22Rv1 (cell line): ENCODE data around the gene RNF214.

ENCODE experiments used
- H3K27ac ChIP-seq: fragments of 450-650 bp; 2 replicates; pipeline ENCODE4 v1.5.1; 2017
- ZFX ChIP-seq: fragments of 450-650 bp; IDR thresholded peaks from 2 replicates; pipeline ENCODE4 v1.6.1; 2017; ENCODE audit warnings: antibody characterized with exemption, borderline replicate concordance
- TF ChIP-seq, protein P1 (sequence below): fragments of 450-650 bp; IDR thresholded peaks from 2 replicates; pipeline ENCODE4 v1.5.1; 2017; ENCODE audit warnings: mild to moderate bottlenecking

Gene RNF214

DNA sequence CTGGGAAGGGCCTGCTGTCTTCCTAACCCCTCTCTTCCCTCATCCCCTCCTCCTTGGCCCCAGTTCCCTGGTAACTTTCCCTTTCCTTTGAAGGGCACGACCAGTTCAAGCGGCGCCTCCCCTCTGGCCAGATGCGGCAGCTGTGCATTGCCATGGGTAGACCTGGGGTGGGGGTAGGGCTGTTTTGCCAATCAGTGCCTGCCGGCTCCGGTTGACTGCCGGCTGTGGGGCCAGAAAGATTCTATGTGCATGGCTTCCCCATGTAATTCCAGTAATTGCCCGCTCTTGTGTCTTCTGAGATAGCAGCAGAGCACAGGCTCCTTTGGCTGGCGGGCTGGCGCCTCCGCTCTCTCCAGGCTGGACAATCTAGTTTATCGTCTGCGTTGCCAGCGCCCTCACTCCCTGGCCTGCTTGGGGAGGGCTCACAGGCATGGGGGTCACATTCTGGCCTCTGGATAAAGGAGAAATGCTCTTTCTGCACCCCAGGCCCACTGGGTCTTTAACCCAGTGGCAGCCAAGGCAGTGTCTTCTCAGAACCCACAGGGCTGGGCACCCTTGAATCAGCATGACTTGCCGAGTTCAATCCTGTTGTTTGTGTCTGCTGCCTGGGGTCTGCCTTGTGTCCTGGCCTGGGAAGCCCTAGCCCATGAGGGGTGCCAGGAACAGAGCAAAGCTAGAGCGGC is 44.5 kb upstream of the RNF214 start:
- no peak overlapping the region for H3K27ac ChIP-seq
- TF ChIP-seq, protein P1, sequence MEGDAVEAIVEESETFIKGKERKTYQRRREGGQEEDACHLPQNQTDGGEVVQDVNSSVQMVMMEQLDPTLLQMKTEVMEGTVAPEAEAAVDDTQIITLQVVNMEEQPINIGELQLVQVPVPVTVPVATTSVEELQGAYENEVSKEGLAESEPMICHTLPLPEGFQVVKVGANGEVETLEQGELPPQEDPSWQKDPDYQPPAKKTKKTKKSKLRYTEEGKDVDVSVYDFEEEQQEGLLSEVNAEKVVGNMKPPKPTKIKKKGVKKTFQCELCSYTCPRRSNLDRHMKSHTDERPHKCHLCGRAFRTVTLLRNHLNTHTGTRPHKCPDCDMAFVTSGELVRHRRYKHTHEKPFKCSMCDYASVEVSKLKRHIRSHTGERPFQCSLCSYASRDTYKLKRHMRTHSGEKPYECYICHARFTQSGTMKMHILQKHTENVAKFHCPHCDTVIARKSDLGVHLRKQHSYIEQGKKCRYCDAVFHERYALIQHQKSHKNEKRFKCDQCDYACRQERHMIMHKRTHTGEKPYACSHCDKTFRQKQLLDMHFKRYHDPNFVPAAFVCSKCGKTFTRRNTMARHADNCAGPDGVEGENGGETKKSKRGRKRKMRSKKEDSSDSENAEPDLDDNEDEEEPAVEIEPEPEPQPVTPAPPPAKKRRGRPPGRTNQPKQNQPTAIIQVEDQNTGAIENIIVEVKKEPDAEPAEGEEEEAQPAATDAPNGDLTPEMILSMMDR: no peak
- TF ChIP-seq ZFX: no peak

DNA sequence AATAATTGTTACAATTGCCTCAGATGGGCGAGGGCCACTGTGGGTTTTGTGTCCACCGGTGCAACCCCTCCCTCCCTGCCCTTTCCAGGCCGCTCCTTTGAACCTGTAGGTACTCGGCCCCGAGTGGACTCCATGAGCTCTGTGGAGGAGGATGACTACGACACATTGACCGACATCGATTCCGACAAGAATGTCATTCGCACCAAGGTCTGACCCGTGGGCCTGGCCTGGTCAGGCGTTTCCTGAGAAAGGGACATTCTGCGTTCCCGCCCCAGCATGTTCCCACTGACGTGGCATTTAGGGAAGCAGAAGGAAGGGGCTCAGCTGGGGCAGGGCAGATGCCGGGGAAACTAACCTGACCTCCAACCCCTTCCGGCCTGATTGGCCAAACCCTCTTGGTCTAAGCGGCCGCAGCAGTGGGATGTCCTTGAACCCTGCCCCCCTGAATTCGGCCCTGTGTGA is 43.8 kb upstream of the RNF214 start:
- H3K27ac ChIP-seq: no peak overlapping the region
- TF ChIP-seq, protein P1: no peak
- TF ChIP-seq ZFX: no peak

DNA sequence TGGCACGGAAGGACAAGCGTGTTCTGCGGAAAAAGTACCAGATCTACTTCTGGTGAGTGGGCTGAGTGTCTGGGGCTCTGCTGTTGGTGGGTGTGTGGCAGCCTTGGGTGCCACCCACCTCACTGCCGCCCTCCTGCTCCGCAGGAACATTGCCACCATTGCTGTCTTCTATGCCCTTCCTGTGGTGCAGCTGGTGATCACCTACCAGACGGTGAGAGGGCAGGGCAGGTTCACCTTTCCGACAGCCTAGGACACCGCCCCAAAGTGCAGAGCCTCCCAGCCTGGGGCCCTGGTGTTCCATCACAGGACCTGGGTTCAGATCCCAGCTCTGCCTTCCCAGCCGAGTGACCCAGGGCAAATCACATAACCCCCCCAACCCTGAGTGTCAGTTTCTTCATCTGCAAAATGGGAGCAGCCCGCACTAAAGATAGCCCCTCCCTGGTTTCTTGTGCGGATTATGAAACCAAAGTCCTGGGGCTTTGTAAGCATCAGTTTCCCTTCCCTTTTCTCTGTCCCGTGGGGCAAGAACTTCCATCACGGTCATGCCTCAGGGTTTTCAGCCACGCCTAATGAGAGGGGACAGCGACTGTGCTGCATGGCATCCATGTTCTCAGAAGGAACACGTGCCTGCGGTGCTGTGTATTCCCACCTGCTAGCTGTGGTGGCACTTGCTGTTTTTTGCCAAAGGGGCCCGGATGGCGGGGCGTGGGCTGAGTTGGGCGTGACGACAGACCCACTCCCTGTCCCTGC is 43.1 kb upstream of the RNF214 start:
- no peak overlapping the region for H3K27ac ChIP-seq
- TF ChIP-seq, protein P1: no peak
- TF ChIP-seq ZFX: no peak

DNA sequence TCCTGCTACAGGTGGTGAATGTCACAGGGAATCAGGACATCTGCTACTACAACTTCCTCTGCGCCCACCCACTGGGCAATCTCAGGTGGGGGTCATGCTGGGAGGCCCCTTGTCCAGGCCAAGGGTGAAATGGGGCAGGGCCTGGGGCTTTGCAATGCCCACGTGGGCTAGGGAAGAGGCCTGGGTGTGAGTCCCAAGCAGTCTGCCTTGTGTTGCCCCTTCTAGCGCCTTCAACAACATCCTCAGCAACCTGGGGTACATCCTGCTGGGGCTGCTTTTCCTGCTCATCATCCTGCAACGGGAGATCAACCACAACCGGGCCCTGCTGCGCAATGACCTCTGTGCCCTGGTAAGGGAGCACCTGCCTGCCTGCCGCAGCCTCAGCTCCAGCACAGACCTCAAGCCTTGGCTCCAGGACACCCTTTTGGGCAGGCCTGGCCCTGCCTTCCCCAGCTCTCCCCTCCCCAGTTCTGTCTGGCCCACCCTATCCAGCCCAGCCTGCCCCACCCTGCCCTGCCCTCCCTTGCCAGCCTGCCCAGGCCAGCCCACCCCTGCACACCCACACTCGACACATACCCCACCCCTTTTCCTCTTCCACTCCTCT is 42.4 kb upstream of the RNF214 start:
- no peak overlapping the region for H3K27ac ChIP-seq
- no peak for TF ChIP-seq ZFX

DNA sequence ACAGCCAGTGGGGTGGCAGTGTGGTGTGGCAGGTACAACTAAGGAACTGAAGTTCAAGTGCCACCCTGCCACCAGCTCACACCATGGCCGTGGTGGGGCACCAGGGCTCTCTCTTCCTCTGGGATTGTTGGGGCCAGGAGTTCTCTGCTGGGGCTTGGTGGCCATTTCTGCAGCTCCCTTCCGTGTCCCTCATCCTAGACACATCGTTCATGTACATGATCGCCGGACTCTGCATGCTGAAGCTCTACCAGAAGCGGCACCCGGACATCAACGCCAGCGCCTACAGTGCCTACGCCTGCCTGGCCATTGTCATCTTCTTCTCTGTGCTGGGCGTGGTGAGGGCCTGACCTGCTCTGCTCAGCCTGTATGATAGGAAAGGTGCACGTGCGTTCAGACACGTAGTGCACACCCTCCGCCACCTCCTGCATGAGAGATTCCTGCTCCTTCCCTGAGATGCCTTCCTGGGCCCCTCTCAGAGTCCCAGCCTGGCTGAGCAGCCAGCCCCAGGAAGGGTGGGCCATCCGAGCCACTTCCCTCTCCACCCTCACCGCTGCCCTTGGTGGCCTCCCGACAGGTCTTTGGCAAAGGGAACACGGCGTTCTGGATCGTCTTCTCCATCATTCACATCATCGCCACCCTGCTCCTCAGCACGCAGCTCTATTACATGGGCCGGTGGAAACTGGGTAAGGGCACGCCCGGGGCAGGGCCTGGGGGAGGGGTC is 40.6 kb upstream of the RNF214 start:
- H3K27ac ChIP-seq: no peak overlapping the region
- TF ChIP-seq, protein P1: no peak
- no peak for TF ChIP-seq ZFX

DNA sequence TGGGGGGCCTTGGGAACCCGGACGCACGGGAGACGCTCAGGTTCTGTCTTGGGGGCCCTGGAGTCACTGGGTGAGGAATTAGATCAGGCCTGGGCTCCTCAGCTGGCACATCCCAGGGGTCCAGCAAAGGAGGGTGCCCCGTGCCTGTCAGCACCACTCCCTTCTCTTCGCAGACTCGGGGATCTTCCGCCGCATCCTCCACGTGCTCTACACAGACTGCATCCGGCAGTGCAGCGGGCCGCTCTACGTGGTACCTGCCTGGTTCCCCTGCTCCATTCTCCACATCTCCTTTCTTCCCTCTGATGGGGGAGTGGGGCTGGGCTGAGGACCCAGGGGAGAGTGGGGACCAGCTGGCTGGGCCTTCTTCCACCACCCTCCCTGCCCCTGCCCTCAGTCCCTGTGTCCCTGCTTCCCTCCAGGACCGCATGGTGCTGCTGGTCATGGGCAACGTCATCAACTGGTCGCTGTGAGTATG is 40.0 kb upstream of the RNF214 start:
- TF ChIP-seq, protein P1: no peak
- no peak for TF ChIP-seq ZFX
- no peak overlapping the region for H3K27ac ChIP-seq

DNA sequence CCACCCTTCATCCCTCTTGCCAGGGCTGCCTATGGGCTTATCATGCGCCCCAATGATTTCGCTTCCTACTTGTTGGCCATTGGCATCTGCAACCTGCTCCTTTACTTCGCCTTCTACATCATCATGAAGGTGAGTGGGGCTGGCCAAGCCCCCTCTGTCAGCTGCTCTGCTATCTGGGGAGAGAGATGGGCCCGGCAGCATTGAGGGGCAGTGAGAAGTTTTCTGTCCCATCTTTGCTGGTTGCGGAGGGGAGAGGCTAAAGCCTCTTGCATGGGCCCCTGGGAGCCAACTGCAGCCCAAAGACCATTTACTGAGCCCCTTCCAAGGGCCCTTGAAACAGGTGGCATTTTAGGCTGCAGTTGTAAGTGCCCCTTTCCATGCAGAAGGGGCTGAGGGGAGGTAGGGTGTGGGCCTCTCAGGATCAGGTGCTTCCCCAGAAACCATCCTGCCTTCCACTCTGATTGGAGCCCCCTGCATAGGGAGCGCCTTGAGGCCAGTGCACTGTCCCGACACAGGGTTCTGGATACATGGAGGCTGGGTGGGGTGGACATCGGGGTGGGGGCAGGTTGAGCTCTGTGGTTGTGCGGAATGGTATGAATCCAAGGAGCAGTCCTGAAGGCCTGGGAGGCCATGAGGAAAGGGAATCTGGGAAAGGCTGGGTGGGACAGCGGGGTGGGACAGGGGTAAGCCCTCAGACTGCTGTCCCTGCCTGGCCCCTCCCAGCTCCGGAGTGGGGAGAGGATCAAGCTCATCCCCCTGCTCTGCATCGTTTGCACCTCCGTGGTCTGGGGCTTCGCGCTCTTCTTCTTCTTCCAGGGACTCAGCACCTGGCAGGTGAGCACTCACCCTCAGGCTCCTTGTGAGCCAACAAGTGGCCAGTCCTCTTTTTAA is 39.1 kb upstream of the RNF214 start:
- TF ChIP-seq ZFX: no peak
- TF ChIP-seq, protein P1: no peak
- no peak overlapping the region for H3K27ac ChIP-seq
